H1 (cell line): ENCODE results near the gene GRM8. TPM values are rescaled to one million over a fixed set of nuclear protein-coding genes. Genes with fewer than 3 reads are reported as not detected.

Source experiments
- CTCF ChIA-PET: fragments of 300-600 bp; sonication (Branson Sonifier 250); formaldehyde crosslinking; loops from one replicate; lab custom pipeline; 2021; ENCODE audit not compliant: partially characterized antibody; lab: Charles Lee
- POLR2A ChIA-PET: fragments of 300-600 bp; sonication (Branson Sonifier 250); formaldehyde crosslinking; loops from one replicate; lab custom pipeline; 2021; ENCODE audit warnings: inconsistent platforms; ENCODE audit not compliant: partially characterized antibody; lab: Charles Lee
- DNase-seq, 2 experiments: peaks; one replicate each; pipeline versions ENCODE4 v3.0.0 to v3.0.0-alpha.2; 2010 to 2022; ENCODE audit warnings: low spot score in 2 of 2, low read depth in 1 of 2, mixed read lengths in 1 of 2
- FAIRE-seq: peaks from 2 replicates; lab custom pipeline; 2011; peaks lifted over from hg19 to GRCh38; lab: Jason Lieb, UNC
- H2AFZ ChIP-seq: 2 replicates; pipeline ENCODE4 v1.8.1; 2012; ENCODE audit warnings: low read length, inconsistent platforms
- H2AK5ac ChIP-seq: 2 replicates; pipeline ENCODE4 v1.6.1; 2013; ENCODE audit warnings: low read depth, low read length
- H2BK120ac ChIP-seq: replicated peaks from 2 replicates; pipeline ENCODE3; 2013; ENCODE audit warnings: low read depth, low read length, inconsistent platforms
- H2BK12ac ChIP-seq: 2 replicates; pipeline ENCODE4 v1.6.1; 2013; ENCODE audit warnings: low read depth, low read length
- H2BK15ac ChIP-seq: 2 replicates; pipeline ENCODE4 v1.6.1; 2013; ENCODE audit warnings: low read length
- H2BK20ac ChIP-seq: 2 replicates; pipeline ENCODE4 v1.6.1; 2013; ENCODE audit warnings: low read length
- H2BK5ac ChIP-seq: 2 replicates; pipeline ENCODE4 v1.6.1; 2013; ENCODE audit warnings: low read depth, low read length
- H3K14ac ChIP-seq: 2 replicates; pipeline ENCODE4 v1.6.1; 2013; ENCODE audit warnings: inconsistent platforms; ENCODE audit not compliant: insufficient read length
- H3K18ac ChIP-seq: 2 replicates; pipeline ENCODE4 v1.6.1; 2013; ENCODE audit warnings: low read length; ENCODE audit errors: extremely low read depth
- H3K23ac ChIP-seq: 2 replicates; pipeline ENCODE4 v1.6.1; 2013; ENCODE audit warnings: inconsistent platforms; ENCODE audit not compliant: insufficient read length
- H3K23me2 ChIP-seq: 2 replicates; pipeline ENCODE4 v1.6.1; 2013; ENCODE audit warnings: low read depth, low read length
- H3K27ac ChIP-seq: 2 replicates; pipeline ENCODE4 v1.6.1; 2011; ENCODE audit warnings: low read depth, low read length, inconsistent platforms
- H3K27me3 ChIP-seq, 4 experiments: replicated peaks in 1 of 4; 1 replicate in 1 of 4; 2 replicates in 3 of 4; pipeline versions ENCODE4 v1.6.1 to v1.8.1; 2011 to 2013; ENCODE audit warnings: low read length in 3 of 4, mild to moderate bottlenecking in 3 of 4, inconsistent platforms in 2 of 4, mixed read lengths in 2 of 4, moderate library complexity in 1 of 4; ENCODE audit not compliant: control insufficient read depth in 3 of 4, insufficient read depth in 3 of 4; ENCODE audit errors: extremely low read depth in 1 of 4
- H3K36me3 ChIP-seq, 4 experiments: 2 replicates each; pipeline versions ENCODE4 v1.6.1 to v1.8.1; 2011 to 2013; ENCODE audit warnings: mild to moderate bottlenecking in 4 of 4, low read length in 3 of 4, moderate library complexity in 2 of 4, control low read depth in 1 of 4, inconsistent platforms in 1 of 4; ENCODE audit not compliant: insufficient read depth in 4 of 4, control insufficient read depth in 2 of 4
- H3K4ac ChIP-seq: replicated peaks from 2 replicates; pipeline ENCODE3; 2013; ENCODE audit warnings: low read length, low read depth, mixed read lengths, inconsistent platforms; ENCODE audit not compliant: insufficient read length
- H3K4me1 ChIP-seq, 4 experiments: replicated peaks in 1 of 4; 1 replicate in 1 of 4; 2 replicates in 3 of 4; pipeline versions ENCODE4 v1.6.1 to v1.8.1; 2011 to 2013; ENCODE audit warnings: low read length in 3 of 4, inconsistent platforms in 2 of 4, mixed read lengths in 1 of 4; ENCODE audit not compliant: insufficient read depth in 4 of 4, control insufficient read depth in 3 of 4
- H3K4me2 ChIP-seq, 2 experiments: 2 replicates each; pipeline versions ENCODE4 v1.6.1 to v1.8.1; 2011 to 2013; ENCODE audit warnings: low read depth in 2 of 2, low read length in 2 of 2, control low read depth in 1 of 2, inconsistent platforms in 1 of 2, mild to moderate bottlenecking in 1 of 2; ENCODE audit not compliant: insufficient read depth in 1 of 2
- H3K4me3 ChIP-seq, 4 experiments: fragments of 200-600, 300-600 bp in 1 of 4; sonication (generic), shearing (Covaris generic), sonication (Bioruptor Twin) in 1 of 4; 2 replicates each; pipeline versions ENCODE4 v1.5.1 to v1.8.1; 2011 to 2016; ENCODE audit warnings: low read length in 4 of 4, low read depth in 3 of 4, control low read depth in 2 of 4, inconsistent platforms in 2 of 4, mild to moderate bottlenecking in 2 of 4, mixed read lengths in 1 of 4, moderate library complexity in 1 of 4; ENCODE audit not compliant: insufficient read depth in 2 of 4; ENCODE audit errors: extremely low read depth in 1 of 4
- H3K56ac ChIP-seq: replicated peaks from 2 replicates; pipeline ENCODE3; 2013; ENCODE audit warnings: low read depth, mild to moderate bottlenecking, mixed read lengths, low read length, inconsistent platforms; ENCODE audit not compliant: insufficient read length
- H3K79me1 ChIP-seq: 2 replicates; pipeline ENCODE4 v1.6.1; 2013; ENCODE audit warnings: low read depth, low read length, control low read depth
- H3K79me2 ChIP-seq, 2 experiments: 2 replicates each; pipeline versions ENCODE4 v1.6.1 to v1.8.1; 2012 to 2013; ENCODE audit warnings: low read length in 2 of 2, mild to moderate bottlenecking in 2 of 2, inconsistent platforms in 1 of 2; ENCODE audit not compliant: insufficient read depth in 2 of 2, control insufficient read depth in 1 of 2
- H3K9ac ChIP-seq, 4 experiments: replicated peaks in 1 of 4; 1 replicate in 1 of 4; 2 replicates in 3 of 4; pipeline versions ENCODE4 v1.6.1 to v1.8.1; 2011 to 2013; ENCODE audit warnings: low read depth in 3 of 4, low read length in 3 of 4, control low read depth in 2 of 4, mild to moderate bottlenecking in 2 of 4, moderate library complexity in 2 of 4, inconsistent platforms in 1 of 4; ENCODE audit errors: extremely low read depth in 1 of 4
- H3K9me3 ChIP-seq, 2 experiments: 2 replicates each; pipeline versions ENCODE4 v1.6.1 to v1.8.1; 2012 to 2013; ENCODE audit warnings: mild to moderate bottlenecking in 2 of 2, moderate library complexity in 2 of 2, control low read depth in 1 of 2, inconsistent platforms in 1 of 2, low read depth in 1 of 2, low read length in 1 of 2, mixed read lengths in 1 of 2; ENCODE audit not compliant: insufficient read depth in 2 of 2
- H4K20me1 ChIP-seq, 2 experiments: replicated peaks in 1 of 2; 2 replicates each; pipeline versions ENCODE3 to v1.8.1; 2011 to 2013; ENCODE audit warnings: inconsistent platforms in 2 of 2, low read length in 2 of 2, mild to moderate bottlenecking in 1 of 2; ENCODE audit not compliant: insufficient read depth in 2 of 2, control insufficient read depth in 1 of 2
- H4K5ac ChIP-seq: 2 replicates; pipeline ENCODE4 v1.6.1; 2013; ENCODE audit warnings: low read length, low read depth, mixed read lengths, inconsistent platforms; ENCODE audit not compliant: insufficient read length
- H4K8ac ChIP-seq: 2 replicates; pipeline ENCODE4 v1.8.0; 2013; ENCODE audit warnings: mild to moderate bottlenecking, moderate library complexity, low read length, inconsistent platforms; ENCODE audit not compliant: insufficient read depth; ENCODE audit errors: extremely low read depth
- H4K91ac ChIP-seq: replicated peaks from 2 replicates; pipeline ENCODE3; 2013; ENCODE audit warnings: low read length, mixed read lengths, inconsistent platforms; ENCODE audit not compliant: insufficient read length
- ATF2 ChIP-seq: IDR thresholded peaks from 2 replicates; pipeline ENCODE4 v1.6.1; 2012; ENCODE audit warnings: low read length, inconsistent platforms
- BACH1 ChIP-seq: IDR thresholded peaks from 2 replicates; pipeline ENCODE4 v1.6.1; 2012; ENCODE audit warnings: low read length, improper control_type of control experiment
- CBX8 ChIP-seq: fragments of 300-800, 300-1000 bp; sonication (generic); IDR thresholded peaks from 2 replicates; pipeline ENCODE4 v1.7.1; 2016; ENCODE audit warnings: low read depth, low read length, borderline replicate concordance
- CREB1 ChIP-seq: IDR thresholded peaks from 2 replicates; pipeline ENCODE4 v1.6.1; 2012; ENCODE audit warnings: inconsistent platforms
- CTBP2 ChIP-seq: IDR thresholded peaks from 2 replicates; pipeline ENCODE4 v1.7.0; 2011; ENCODE audit warnings: borderline replicate concordance, mild to moderate bottlenecking, moderate library complexity, mixed read lengths, low read length; ENCODE audit not compliant: insufficient read depth, insufficient read length
- JUND ChIP-seq: IDR thresholded peaks from 2 replicates; pipeline ENCODE4 v1.6.1; 2011; ENCODE audit warnings: mild to moderate bottlenecking, improper control_type of control experiment, low read length
- MAFK ChIP-seq: IDR thresholded peaks from 2 replicates; pipeline ENCODE4 v1.6.1; 2012; ENCODE audit warnings: low read depth, mild to moderate bottlenecking, improper control_type of control experiment, low read length
- POLR2A ChIP-seq, 2 experiments: IDR thresholded peaks; 1 replicate in 1 of 2; 2 replicates in 1 of 2; pipeline ENCODE4 v1.6.1; 2011; ENCODE audit warnings: low read depth in 2 of 2, low read length in 2 of 2, mild to moderate bottlenecking in 2 of 2; ENCODE audit errors: control extremely low read depth in 1 of 2
- RNF2 ChIP-seq: fragments of 200-900, 300-1000 bp; sonication (generic); IDR thresholded peaks from 2 replicates; pipeline ENCODE4 v1.7.1; 2016; ENCODE audit warnings: borderline replicate concordance, low read depth, mild to moderate bottlenecking, antibody characterized with exemption, low read length; ENCODE audit not compliant: poor library complexity, severe bottlenecking; ENCODE audit errors: missing control alignments
- TAF1 ChIP-seq: IDR thresholded peaks from 2 replicates; pipeline ENCODE4 v1.6.1; 2011; ENCODE audit warnings: mild to moderate bottlenecking, low read depth, low read length
- WGBS, 2 experiments: shearing (Covaris generic) in 1 of 2; methylation state at CpG; one replicate each; pipeline versions ENCODE4 v1.1.6 to v1.1.7; 2013 to 2015; ENCODE audit warnings: low lambda C conversion rate in 2 of 2, mixed read lengths in 2 of 2, inconsistent platforms in 1 of 2, low coverage in 1 of 2, missing lambda C conversion rate in 1 of 2; ENCODE audit not compliant: insufficient replicate concordance in 2 of 2, insufficient coverage in 1 of 2, insufficient read length in 1 of 2; ENCODE audit errors: extremely low coverage in 1 of 2, missing lambda C conversion rate in 1 of 2; 5-methylcytosine and 5-hydroxymethylcytosine counted together
- polyA plus RNA-seq, 7 experiments: library from polyadenylated mRNA; depleted of rRNA in 3 of 7; stranded (reverse) in 5 of 7; unstranded in 2 of 7; fragments of >200 nt in 5 of 7; fragments of 200-250 nt in 2 of 7; gene quantifications; 1 replicate in 5 of 7; 2 replicates in 1 of 7; 4 replicates in 1 of 7; pipeline versions ENCODE4 v1.2.1 to v1.2.3, GENCODE V29; 2011 to 2013; ENCODE audit warnings: missing spikeins in 2 of 7, mixed read lengths in 2 of 7
- total RNA-seq: library from RNA; stranded (reverse); fragmentation: NEBNext Ultra II Directional; extraction: Animal tissue kit (Norgen Biotek cat#: 25700); gene quantifications from 2 replicates; pipeline ENCODE4 v1.2.1, GENCODE V29; 2021

Gene GRM8
- total and polyA plus RNA-seq, 2 of the 8 experiments (the other 6 are each of a cell fraction or from before 2014, with no cell fraction given): 2.6 to 2.8 TPM

GRCh38 chr7:126700807-126701604, 551.7 kb downstream of the GRM8 start:
- Histone ChIP-seq H3K23me2 (no peaks in the 10 kb centered on the region), H3K36me3 (no peaks in the 10 kb centered on the region), H3K27me3 (no peaks in the 10 kb centered on the region), H3K4me1 (peaks cover 0 to 2% (median 0%) of the 10 kb centered on the region in 4 experiments; a peak in 2 of 7 replicates), H3K4me2 (peak overlapping the region in 1 of 2 experiments; percentile 40; a peak in 2 of 4 replicates), H4K20me1 (no peaks in the 10 kb centered on the region), H3K4ac (no peak overlapping the region), H2AK5ac (no peak overlapping the region), H3K56ac (no peak overlapping the region), H3K79me2 (no peaks in the 10 kb centered on the region), H2BK12ac (no peak overlapping the region), H3K9ac (no peak overlapping the region), H3K27ac (no peak overlapping the region; the same call in 1 of the 2 replicates), H3K9me3 (no peaks in the 10 kb centered on the region), H3K79me1 (no peaks in the 10 kb centered on the region), H4K5ac (no peak overlapping the region), H3K14ac (no peak overlapping the region), H2BK5ac (no peak overlapping the region), H2BK15ac (no peak overlapping the region), H3K23ac (no peak overlapping the region), H2BK120ac (no peak overlapping the region), H4K91ac (no peak overlapping the region), H2AFZ (peak overlapping the region; percentile 69; the same call in 1 of the 2 replicates), H2BK20ac (no peak overlapping the region), H3K4me3 (no peak overlapping the region), H3K18ac (no peak overlapping the region), H4K8ac (no peak overlapping the region)
- DNase-seq (peak in 1 of 2 experiments; percentile 43), FAIRE-seq (no peak)
- ChIA-PET POLR2A (no interaction called here), CTCF (interaction anchor here (0.6 kb wide), 1 partner anchor 102 kb away, joined by 3 read pairs; no protein-coding TSS in a partner anchor)
- WGBS, 2 experiments: 46% methylated on average over 5 of the region's 5 CpGs; no CpG with 5 or more reads in 1 of the 2 experiments
- peak; percentile 44; the same call in 1 of the 2 replicates for TF ChIP-seq TAF1
- TF ChIP-seq MAFK: peak; percentile 84
- TF ChIP-seq CBX8: no peak
- TF ChIP-seq CREB1: no peak
- TF ChIP-seq JUND: peak; percentile 51; the same call in 1 of the 2 replicates
- TF ChIP-seq BACH1: peak; percentile 94
- TF ChIP-seq CTBP2: no peak
- no peak for TF ChIP-seq RNF2
- TF ChIP-seq ATF2: peak; percentile 33; the same call in 1 of the 2 replicates
- TF ChIP-seq POLR2A (IDR thresholded peaks at IDR 0.05; ENCODE audit: control extremely low read depth in 1 of 2, low read depth in 2 of 2, low read length in 2 of 2): peak in 1 of 2 experiments; percentile 27; a peak in 1 of 3 replicates
